Ascending aorta (tissue), 2 donors: ENCODE results near the gene ANKH. TPM values are rescaled to one million over a fixed set of nuclear protein-coding genes. Genes with fewer than 3 reads are reported as not detected.
A peak's percentile ranks its signal among the peaks of the same experiment; 100 is the strongest.

ENCODE experiments used
- DNase-seq, 2 donors: peaks; one replicate each; pipeline ENCODE4 v3.0.0-alpha.2; 2019; ENCODE audit warnings: low spot score in 2 of 2
- H3K27ac ChIP-seq, 2 donors: fragments of 200-600 bp; sonication (generic); one replicate each; pipeline ENCODE4 v1.5.1; 2016 to 2017; ENCODE audit warnings: mild to moderate bottlenecking in 1 of 2
- H3K27me3 ChIP-seq: fragments of 200-600 bp; sonication (generic); one replicate; pipeline ENCODE4 v1.5.1; 2017
- H3K36me3 ChIP-seq, 2 donors: fragments of 200-600 bp; sonication (generic); one replicate each; pipeline ENCODE4 v1.5.1; 2016
- H3K4me1 ChIP-seq, 2 donors: fragments of 200-600 bp; sonication (generic); one replicate each; pipeline ENCODE4 v1.5.1; 2016 to 2017; ENCODE audit warnings: mild to moderate bottlenecking in 1 of 2
- H3K4me3 ChIP-seq, 2 donors: fragments of 200-600 bp; sonication (generic); one replicate each; pipeline ENCODE4 v1.5.1; 2016 to 2017; ENCODE audit warnings: mild to moderate bottlenecking in 1 of 2
- H3K9me3 ChIP-seq, 2 donors: fragments of 200-600 bp; sonication (generic); one replicate each; pipeline ENCODE4 v1.5.1; 2016
- intact Hi-C: fragments of 100-400 bp; cut with DNase I; formaldehyde crosslinking; loops from one replicate; pipeline ENCODE4 v1.15.1; 2023
- total RNA-seq: library from RNA; depleted of rRNA; stranded (reverse); fragments of >200 nt; gene quantifications from one replicate; pipeline ENCODE4 v1.1.0, GENCODE V29; 2016
- TF ChIP-seq, protein P1 (sequence below), 3 experiments: fragments of 200-600 bp in 2 of 3; fragments of 450-650 bp in 1 of 3; sonication (generic) in 2 of 3; IDR thresholded peaks; one replicate each; pipeline ENCODE4 v1.5.1; 2016 to 2019; ENCODE audit warnings: antibody characterized with exemption in 3 of 3, mild to moderate bottlenecking in 1 of 3, moderate library complexity in 1 of 3

The ANKH gene
- total RNA-seq, 1 donor from 2014 or later: 388 TPM

DNA sequence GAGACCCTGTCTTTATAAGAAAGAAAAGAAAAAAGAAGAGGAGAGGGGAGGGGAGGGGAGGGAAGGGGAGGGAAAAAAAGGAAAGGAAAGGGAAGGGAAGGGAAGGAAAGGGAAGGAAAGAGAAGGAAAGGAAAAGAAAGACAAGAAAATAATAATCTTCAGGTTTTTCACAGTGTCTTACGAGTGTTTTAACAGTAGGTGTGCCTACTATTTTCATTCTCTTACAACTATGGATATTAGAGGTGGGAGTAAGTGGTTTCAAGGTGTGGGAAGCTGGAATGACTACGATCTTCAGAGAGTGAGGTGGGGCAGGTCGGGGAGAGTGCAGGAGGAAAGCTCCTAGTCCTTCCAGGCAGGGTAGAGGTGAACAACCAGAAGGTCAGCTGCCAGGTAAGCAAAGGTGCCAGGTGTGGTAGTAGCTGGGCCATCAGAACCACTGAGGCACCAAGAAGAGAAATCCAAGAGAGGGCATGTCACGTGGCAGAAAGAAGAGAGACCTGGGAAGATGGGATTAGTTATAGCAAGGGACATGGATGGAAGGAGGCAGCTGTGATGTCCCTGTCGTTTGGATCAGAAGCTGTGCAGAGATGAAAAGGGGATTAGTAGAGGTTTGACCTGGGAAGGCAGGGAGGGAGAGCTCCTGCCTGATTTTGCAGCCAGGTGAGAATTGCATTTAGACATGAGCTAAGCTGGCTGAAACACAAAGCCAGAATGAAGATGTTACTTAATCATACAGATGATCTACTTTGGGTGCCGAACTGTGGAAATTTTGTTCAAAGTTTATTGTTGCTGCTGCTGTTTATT lies 111.6 kb downstream of the ANKH start:
- no peaks in the 10 kb centered on the region for H3K4me1 ChIP-seq
- H3K27me3 ChIP-seq: no peaks in the 10 kb centered on the region
- TF ChIP-seq, protein P1, sequence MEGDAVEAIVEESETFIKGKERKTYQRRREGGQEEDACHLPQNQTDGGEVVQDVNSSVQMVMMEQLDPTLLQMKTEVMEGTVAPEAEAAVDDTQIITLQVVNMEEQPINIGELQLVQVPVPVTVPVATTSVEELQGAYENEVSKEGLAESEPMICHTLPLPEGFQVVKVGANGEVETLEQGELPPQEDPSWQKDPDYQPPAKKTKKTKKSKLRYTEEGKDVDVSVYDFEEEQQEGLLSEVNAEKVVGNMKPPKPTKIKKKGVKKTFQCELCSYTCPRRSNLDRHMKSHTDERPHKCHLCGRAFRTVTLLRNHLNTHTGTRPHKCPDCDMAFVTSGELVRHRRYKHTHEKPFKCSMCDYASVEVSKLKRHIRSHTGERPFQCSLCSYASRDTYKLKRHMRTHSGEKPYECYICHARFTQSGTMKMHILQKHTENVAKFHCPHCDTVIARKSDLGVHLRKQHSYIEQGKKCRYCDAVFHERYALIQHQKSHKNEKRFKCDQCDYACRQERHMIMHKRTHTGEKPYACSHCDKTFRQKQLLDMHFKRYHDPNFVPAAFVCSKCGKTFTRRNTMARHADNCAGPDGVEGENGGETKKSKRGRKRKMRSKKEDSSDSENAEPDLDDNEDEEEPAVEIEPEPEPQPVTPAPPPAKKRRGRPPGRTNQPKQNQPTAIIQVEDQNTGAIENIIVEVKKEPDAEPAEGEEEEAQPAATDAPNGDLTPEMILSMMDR (IDR thresholded peaks at IDR 0.05): no peak
- peaks cover 4 to 11% of the 10 kb centered on the region in 2 donors for H3K36me3 ChIP-seq
- no peak for DNase-seq
- H3K27ac ChIP-seq: no peak overlapping the region
- intact Hi-C loops: no loop called here
- no peak overlapping the region for H3K4me3 ChIP-seq
- H3K9me3 ChIP-seq: no peaks in the 10 kb centered on the region

DNA sequence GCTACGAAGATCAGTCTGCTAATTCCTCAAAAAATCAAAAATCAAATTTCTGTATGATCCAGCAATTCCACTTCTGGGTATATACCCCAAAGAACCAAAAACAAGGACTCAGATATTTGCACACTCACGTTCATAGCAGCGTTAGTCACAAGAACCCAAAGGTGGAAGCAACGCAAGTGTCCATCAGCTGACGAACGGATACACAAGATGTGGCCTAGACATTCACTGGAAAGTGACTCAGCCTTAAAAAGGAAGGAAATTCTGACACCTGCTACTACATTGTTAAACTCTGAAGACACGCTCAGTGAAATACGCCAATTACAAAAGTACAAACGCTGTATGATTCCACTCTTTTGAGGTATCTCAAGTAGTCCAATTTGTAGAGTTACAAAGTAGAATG lies 113.7 kb downstream of the ANKH start:
- H3K27me3 ChIP-seq: no peaks in the 10 kb centered on the region
- TF ChIP-seq, protein P1 (IDR thresholded peaks at IDR 0.05): no peak
- no peak overlapping the region for H3K27ac ChIP-seq
- no peaks in the 10 kb centered on the region for H3K9me3 ChIP-seq
- DNase-seq: no peak
- H3K36me3 ChIP-seq: peaks cover 0 to 20% of the 10 kb centered on the region in 2 donors
- H3K4me3 ChIP-seq: no peak overlapping the region
- intact Hi-C loops: no loop called here
- H3K4me1 ChIP-seq: peaks cover 0 to 4% of the 10 kb centered on the region in 2 donors

DNA sequence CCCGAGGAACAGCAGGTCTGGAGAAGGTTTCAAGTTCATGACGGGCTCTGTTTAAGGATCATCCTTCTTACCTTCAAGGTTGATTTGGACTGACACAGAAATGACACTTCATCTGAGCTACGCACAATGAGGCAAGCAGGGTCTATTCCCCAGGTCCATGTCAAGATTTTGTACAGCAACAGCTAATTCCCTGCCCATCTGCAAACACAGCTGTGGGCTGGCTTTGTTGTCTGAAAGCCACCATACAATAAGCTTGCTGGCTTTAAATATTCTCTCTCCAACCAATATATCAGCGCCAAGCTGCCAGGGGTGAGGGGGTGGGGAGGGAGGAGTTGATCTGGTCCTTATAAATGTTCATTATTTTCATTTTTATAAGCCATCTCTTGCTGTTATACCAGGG lies 115.1 kb downstream of the ANKH start:
- Histone ChIP-seq H3K9me3 (no peaks in the 10 kb centered on the region), H3K4me1 (peaks cover 0 to 4% of the 10 kb centered on the region in 2 donors), H3K36me3 (peaks cover 0 to 21% of the 10 kb centered on the region in 2 donors), H3K27me3 (no peaks in the 10 kb centered on the region), H3K4me3 (no peak overlapping the region), H3K27ac (no peak overlapping the region)
- no peak for DNase-seq
- intact Hi-C loops: no loop called here
- TF ChIP-seq, protein P1 (IDR thresholded peaks at IDR 0.05): no peak

DNA sequence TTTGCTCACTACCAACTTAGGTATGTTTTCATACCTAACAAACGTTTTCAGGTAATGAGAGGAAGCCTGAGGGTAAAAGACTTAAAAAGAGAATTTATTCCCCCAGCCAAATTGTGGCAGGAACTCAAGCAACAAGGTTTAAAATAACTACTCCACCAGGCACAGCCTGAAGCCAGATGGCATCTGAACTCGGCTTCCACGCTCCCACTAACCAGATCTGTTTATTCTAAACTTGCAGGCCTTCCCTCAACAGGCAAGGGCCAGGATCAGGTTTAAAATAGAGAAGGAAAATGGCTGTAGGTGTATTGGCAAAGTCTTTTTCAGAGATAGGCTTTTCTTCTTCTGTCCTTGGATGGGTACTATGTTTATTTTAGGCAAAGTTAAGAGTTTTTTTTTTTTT lies 117.6 kb downstream of the ANKH start:
- no peak for DNase-seq
- Histone ChIP-seq H3K4me3 (no peak overlapping the region), H3K4me1 (peaks cover 0 to 4% of the 10 kb centered on the region in 2 donors), H3K9me3 (no peaks in the 10 kb centered on the region), H3K27me3 (no peaks in the 10 kb centered on the region), H3K27ac (peak overlapping the region; percentile 26 to 46), H3K36me3 (peaks cover 12 to 41% of the 10 kb centered on the region in 2 donors)
- TF ChIP-seq, protein P1 (IDR thresholded peaks at IDR 0.05): peak in 1 of 3 experiments; percentile 26
- intact Hi-C loops: no loop called here

DNA sequence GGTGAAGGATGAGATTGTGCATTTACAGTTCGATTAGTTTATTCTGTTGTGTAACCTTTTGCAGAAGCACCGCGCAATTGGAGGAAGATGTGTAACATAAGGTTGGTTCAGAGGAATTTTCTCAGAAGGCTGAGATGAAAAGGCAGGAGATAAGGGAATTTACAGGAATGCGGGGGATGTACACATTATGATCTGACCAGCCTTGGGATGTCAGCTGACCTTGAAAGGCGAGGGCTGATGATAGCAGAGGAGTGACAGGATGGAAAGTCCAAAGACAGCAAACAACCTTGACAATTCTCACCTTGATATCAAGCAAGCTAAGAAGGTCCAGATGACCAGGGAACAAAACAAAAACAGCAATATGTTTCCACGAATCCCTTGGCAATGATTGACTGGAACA lies 118.3 kb downstream of the ANKH start:
- H3K4me1 ChIP-seq: peaks cover 0 to 4% of the 10 kb centered on the region in 2 donors
- DNase-seq: no peak
- peaks cover 12 to 48% of the 10 kb centered on the region in 2 donors for H3K36me3 ChIP-seq
- H3K27ac ChIP-seq: peak overlapping the region in 1 of 2 donors; percentile 46
- no peaks in the 10 kb centered on the region for H3K9me3 ChIP-seq
- TF ChIP-seq, protein P1 (IDR thresholded peaks at IDR 0.05): no peak
- H3K4me3 ChIP-seq: no peak overlapping the region
- H3K27me3 ChIP-seq: no peaks in the 10 kb centered on the region
- intact Hi-C loops: no loop called here
